Measurements from ENCODE around the gene ADARB2.

The ADARB2 gene

DNA sequence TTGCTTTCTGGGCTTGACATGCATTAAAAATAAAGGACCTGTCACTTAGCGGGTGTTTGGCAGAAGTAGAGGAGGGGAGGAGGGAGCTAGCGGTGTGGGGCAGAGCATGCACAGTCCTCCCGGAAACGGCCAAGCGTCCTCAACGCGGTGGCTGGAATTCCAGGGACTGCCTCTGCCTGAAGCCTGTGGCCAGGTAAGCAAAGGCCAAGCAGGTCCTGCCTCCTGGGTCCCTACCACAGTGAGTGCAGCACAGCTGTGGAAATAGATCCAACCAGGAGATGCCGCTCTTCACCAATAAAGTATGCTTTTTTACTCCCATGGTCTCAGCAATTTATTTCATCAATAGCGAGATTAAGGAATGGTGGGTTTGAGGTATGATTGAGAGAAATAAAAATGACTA lies 357.7 kb downstream of the ADARB2 start:
- TF ChIP-seq POLR2AphosphoS5 (IDR thresholded peaks at IDR 0.05; ENCODE audit: low read depth) (no peak), GABPA (IDR thresholded peaks at IDR 0.05; ENCODE audit: low read depth) (no peak), SPI1 (IDR thresholded peaks at IDR 0.05; ENCODE audit: borderline replicate concordance, low read depth) (no peak)
- TF ChIP-seq, protein P1, sequence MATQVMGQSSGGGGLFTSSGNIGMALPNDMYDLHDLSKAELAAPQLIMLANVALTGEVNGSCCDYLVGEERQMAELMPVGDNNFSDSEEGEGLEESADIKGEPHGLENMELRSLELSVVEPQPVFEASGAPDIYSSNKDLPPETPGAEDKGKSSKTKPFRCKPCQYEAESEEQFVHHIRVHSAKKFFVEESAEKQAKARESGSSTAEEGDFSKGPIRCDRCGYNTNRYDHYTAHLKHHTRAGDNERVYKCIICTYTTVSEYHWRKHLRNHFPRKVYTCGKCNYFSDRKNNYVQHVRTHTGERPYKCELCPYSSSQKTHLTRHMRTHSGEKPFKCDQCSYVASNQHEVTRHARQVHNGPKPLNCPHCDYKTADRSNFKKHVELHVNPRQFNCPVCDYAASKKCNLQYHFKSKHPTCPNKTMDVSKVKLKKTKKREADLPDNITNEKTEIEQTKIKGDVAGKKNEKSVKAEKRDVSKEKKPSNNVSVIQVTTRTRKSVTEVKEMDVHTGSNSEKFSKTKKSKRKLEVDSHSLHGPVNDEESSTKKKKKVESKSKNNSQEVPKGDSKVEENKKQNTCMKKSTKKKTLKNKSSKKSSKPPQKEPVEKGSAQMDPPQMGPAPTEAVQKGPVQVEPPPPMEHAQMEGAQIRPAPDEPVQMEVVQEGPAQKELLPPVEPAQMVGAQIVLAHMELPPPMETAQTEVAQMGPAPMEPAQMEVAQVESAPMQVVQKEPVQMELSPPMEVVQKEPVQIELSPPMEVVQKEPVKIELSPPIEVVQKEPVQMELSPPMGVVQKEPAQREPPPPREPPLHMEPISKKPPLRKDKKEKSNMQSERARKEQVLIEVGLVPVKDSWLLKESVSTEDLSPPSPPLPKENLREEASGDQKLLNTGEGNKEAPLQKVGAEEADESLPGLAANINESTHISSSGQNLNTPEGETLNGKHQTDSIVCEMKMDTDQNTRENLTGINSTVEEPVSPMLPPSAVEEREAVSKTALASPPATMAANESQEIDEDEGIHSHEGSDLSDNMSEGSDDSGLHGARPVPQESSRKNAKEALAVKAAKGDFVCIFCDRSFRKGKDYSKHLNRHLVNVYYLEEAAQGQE (IDR thresholded peaks at IDR 0.05; ENCODE audit: insufficient replicate concordance, low read depth): no peak
- TF ChIP-seq, protein P2, sequence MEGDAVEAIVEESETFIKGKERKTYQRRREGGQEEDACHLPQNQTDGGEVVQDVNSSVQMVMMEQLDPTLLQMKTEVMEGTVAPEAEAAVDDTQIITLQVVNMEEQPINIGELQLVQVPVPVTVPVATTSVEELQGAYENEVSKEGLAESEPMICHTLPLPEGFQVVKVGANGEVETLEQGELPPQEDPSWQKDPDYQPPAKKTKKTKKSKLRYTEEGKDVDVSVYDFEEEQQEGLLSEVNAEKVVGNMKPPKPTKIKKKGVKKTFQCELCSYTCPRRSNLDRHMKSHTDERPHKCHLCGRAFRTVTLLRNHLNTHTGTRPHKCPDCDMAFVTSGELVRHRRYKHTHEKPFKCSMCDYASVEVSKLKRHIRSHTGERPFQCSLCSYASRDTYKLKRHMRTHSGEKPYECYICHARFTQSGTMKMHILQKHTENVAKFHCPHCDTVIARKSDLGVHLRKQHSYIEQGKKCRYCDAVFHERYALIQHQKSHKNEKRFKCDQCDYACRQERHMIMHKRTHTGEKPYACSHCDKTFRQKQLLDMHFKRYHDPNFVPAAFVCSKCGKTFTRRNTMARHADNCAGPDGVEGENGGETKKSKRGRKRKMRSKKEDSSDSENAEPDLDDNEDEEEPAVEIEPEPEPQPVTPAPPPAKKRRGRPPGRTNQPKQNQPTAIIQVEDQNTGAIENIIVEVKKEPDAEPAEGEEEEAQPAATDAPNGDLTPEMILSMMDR (IDR thresholded peaks at IDR 0.05; ENCODE audit: insufficient read depth, low read length): no peak
- no peak overlapping the region for H3K4me3 ChIP-seq (replicated peaks; ENCODE audit: insufficient read depth, low read length)
- no peak for DNase-seq (ENCODE audit: low read depth in 1 of 2, low spot score in 1 of 2)
- H3K27me3 ChIP-seq (ENCODE audit: insufficient read depth, poor library complexity, severe bottlenecking): no peaks in the 10 kb centered on the region
- no peak overlapping the region for H3K27ac ChIP-seq (replicated peaks)

DNA sequence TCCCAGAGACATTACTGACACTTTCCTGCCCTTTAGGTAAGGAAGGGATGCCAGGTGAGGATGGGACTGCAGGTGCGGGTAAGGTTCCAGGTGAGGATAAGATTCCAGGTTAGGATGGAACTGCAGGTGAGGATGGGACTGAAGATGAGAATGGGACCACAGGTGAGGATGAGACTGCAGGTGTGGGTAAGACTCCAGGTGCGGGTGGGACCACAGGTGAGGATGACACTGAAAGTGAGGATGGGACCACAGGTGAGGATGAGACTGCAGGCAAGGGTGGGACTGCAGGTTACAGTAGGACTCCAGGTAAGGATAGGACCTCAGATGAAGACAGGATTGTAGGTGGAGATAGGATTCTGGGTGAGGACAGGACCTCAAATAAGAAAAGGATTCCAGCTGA lies 358.9 kb downstream of the ADARB2 start:
- Histone ChIP-seq H3K27me3 (ENCODE audit: insufficient read depth, poor library complexity, severe bottlenecking) (no peaks in the 10 kb centered on the region), H3K27ac (replicated peaks) (no peak overlapping the region), H3K4me3 (replicated peaks; ENCODE audit: insufficient read depth, low read length) (no peak overlapping the region)
- TF ChIP-seq, protein P1 (IDR thresholded peaks at IDR 0.05; ENCODE audit: insufficient replicate concordance, low read depth): no peak
- TF ChIP-seq SPI1 (IDR thresholded peaks at IDR 0.05; ENCODE audit: borderline replicate concordance, low read depth) (no peak), POLR2AphosphoS5 (IDR thresholded peaks at IDR 0.05; ENCODE audit: low read depth) (no peak), GABPA (IDR thresholded peaks at IDR 0.05; ENCODE audit: low read depth) (no peak)
- TF ChIP-seq, protein P2 (IDR thresholded peaks at IDR 0.05; ENCODE audit: insufficient read depth, low read length): no peak
- no peak for DNase-seq (ENCODE audit: low read depth in 1 of 2, low spot score in 1 of 2)

DNA sequence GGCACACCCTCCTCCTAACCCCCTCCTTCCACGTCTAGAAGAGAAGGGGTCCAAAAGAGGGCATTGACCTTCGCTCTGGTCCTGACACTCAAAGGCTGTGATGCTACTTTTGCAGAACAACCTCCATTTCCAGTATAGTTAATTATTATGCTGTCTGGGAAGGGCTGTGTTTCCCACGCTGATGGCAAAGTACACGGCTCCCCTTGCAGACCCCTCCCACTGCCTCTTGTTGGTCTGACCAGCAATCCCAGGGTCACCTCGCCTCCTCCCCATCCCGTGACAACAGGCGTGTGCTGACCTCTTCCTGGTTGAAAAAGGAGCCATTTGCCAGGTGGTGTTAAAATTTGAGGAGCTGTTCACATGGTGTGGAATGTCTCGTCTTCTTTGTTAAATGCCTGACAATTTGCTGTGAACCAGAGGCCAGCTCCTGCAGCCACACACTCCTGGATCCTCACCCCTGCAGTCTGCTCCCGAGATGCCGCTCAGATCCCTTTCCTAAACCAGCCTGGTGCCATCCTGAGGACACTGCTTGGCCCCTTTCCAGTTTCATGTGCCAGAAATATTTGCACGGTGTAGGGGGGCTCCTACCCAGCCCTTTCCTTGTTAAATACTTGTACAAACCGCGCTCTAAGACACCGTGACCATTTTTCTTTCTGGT lies 359.5 kb downstream of the ADARB2 start:
- no peaks in the 10 kb centered on the region for H3K27me3 ChIP-seq (ENCODE audit: insufficient read depth, poor library complexity, severe bottlenecking)
- no peak overlapping the region for H3K4me3 ChIP-seq (replicated peaks; ENCODE audit: insufficient read depth, low read length)
- H3K27ac ChIP-seq (replicated peaks): no peak overlapping the region
- TF ChIP-seq GABPA (IDR thresholded peaks at IDR 0.05; ENCODE audit: low read depth) (no peak), POLR2AphosphoS5 (IDR thresholded peaks at IDR 0.05; ENCODE audit: low read depth) (no peak), SPI1 (IDR thresholded peaks at IDR 0.05; ENCODE audit: borderline replicate concordance, low read depth) (no peak)
- TF ChIP-seq, protein P2 (IDR thresholded peaks at IDR 0.05; ENCODE audit: insufficient read depth, low read length): no peak
- TF ChIP-seq, protein P1 (IDR thresholded peaks at IDR 0.05; ENCODE audit: insufficient replicate concordance, low read depth): no peak
- no peak for DNase-seq (ENCODE audit: low read depth in 1 of 2, low spot score in 1 of 2)

All from HL-60 (cell line).